HG03045 (cell line): ENCODE results near the gene HS6ST1.

ENCODE experiments used
- ATAC-seq: cut with Tn5 transposase; IDR thresholded peaks from one replicate; pipeline ENCODE4 v1.9.1; 2021; ENCODE audit warnings: mild to moderate bottlenecking, moderate library complexity; ENCODE audit not compliant: unreplicated experiment

The HS6ST1 gene

GRCh38 chr2:128348701-128349100 lies 30.0 kb upstream of the HS6ST1 start:
- ATAC-seq: no peak

GRCh38 chr2:128347701-128348539 lies 29.3 kb upstream of the HS6ST1 start:
- no peak for ATAC-seq

- ATAC-seq: no peak
Observed at GRCh38 chr2:128347171-128347558, 28.5 kb upstream of the HS6ST1 start.

- no peak for ATAC-seq
Observed at GRCh38 chr2:128346291-128347170, 27.9 kb upstream of the HS6ST1 start.

- ATAC-seq: no peak
Observed at GRCh38 chr2:128345436-128346165, 26.9 kb upstream of the HS6ST1 start.

- ATAC-seq: no peak
Observed at GRCh38 chr2:128344101-128344500, 25.4 kb upstream of the HS6ST1 start.

GRCh38 chr2:128343459-128343858 lies 24.8 kb upstream of the HS6ST1 start:
- no peak for ATAC-seq

GRCh38 chr2:128342550-128342949 lies 23.9 kb upstream of the HS6ST1 start:
- ATAC-seq: no peak

- ATAC-seq: no peak
Observed at GRCh38 chr2:128341621-128342020, 23.0 kb upstream of the HS6ST1 start.

GRCh38 chr2:128332091-128332634 lies 13.5 kb upstream of the HS6ST1 start:
- ATAC-seq: no peak

GRCh38 chr2:128330583-128330982 lies 11.9 kb upstream of the HS6ST1 start:
- no peak for ATAC-seq

- ATAC-seq: no peak
Observed at GRCh38 chr2:128329607-128330006, 10.9 kb upstream of the HS6ST1 start.

GRCh38 chr2:128327180-128327964 lies 8.7 kb upstream of the HS6ST1 start:
- no peak for ATAC-seq

- no peak for ATAC-seq
Observed at GRCh38 chr2:128326346-128326745, 7.7 kb upstream of the HS6ST1 start.

GRCh38 chr2:128325611-128326181 lies 7.0 kb upstream of the HS6ST1 start:
- ATAC-seq: no peak

GRCh38 chr2:128324897-128325410 lies 6.3 kb upstream of the HS6ST1 start:
- ATAC-seq: no peak

- ATAC-seq: no peak
Observed at GRCh38 chr2:128324008-128324896, 5.6 kb upstream of the HS6ST1 start.

GRCh38 chr2:128323555-128323931 lies 4.9 kb upstream of the HS6ST1 start:
- no peak for ATAC-seq
